Upper lobe of right lung (tissue), 1 donor: ENCODE data around the gene SND1. TPM values are rescaled to one million over a fixed set of nuclear protein-coding genes. Genes with fewer than 3 reads are reported as not detected.
"Not testable (repeated sequence)": the region's sequence is repeated elsewhere in the genome, so short reads cannot be mapped to it uniquely, and the experiment has no call there.

Experiments
- ATAC-seq: fragments of 200-7000 bp; cut with Tn5 transposase; one replicate; pipeline ENCODE4 v1.9.1; 2020; ENCODE audit warnings: mild to moderate bottlenecking, moderate library complexity
- DNase-seq: peaks from one replicate; pipeline ENCODE4 v3.0.0-alpha.2; 2020
- H3K27ac ChIP-seq: fragments of 200-600 bp; one replicate; pipeline ENCODE4 v1.8.0; 2022
- H3K27me3 ChIP-seq: fragments of 200-600 bp; one replicate; pipeline ENCODE4 v1.8.0; 2022; ENCODE audit warnings: mild to moderate bottlenecking
- H3K36me3 ChIP-seq: fragments of 200-600 bp; one replicate; pipeline ENCODE4 v1.8.0; 2022
- H3K4me1 ChIP-seq: fragments of 200-600 bp; one replicate; pipeline ENCODE4 v1.8.0; 2022
- H3K4me3 ChIP-seq: fragments of 200-600 bp; one replicate; pipeline ENCODE4 v1.8.0; 2022; ENCODE audit warnings: mild to moderate bottlenecking
- H3K9me3 ChIP-seq: fragments of 200-600 bp; one replicate; pipeline ENCODE4 v1.8.0; 2022
- intact Hi-C: fragments of 100-400 bp; cut with DNase I; formaldehyde crosslinking; loops from one replicate; pipeline ENCODE4 v1.11.0; 2022
- total RNA-seq: library from RNA; stranded (reverse); fragmentation: NEBNext Ultra II Directional; extraction: Animal tissue kit (Norgen Biotek cat#: 25700); gene quantifications from one replicate; pipeline ENCODE4 v1.2.1, GENCODE V29; 2021
- TF ChIP-seq, protein P1 (sequence below): fragments of 200-600 bp; IDR thresholded peaks from one replicate; pipeline ENCODE4 v1.8.0; 2022; ENCODE audit warnings: antibody characterized with exemption
- donor health status: DM: no; HTN: yes; CAD: no; lungs with severe emphysema.

Gene SND1
- total RNA-seq, 1 donor from 2014 or later, result 150 TPM

DNA sequence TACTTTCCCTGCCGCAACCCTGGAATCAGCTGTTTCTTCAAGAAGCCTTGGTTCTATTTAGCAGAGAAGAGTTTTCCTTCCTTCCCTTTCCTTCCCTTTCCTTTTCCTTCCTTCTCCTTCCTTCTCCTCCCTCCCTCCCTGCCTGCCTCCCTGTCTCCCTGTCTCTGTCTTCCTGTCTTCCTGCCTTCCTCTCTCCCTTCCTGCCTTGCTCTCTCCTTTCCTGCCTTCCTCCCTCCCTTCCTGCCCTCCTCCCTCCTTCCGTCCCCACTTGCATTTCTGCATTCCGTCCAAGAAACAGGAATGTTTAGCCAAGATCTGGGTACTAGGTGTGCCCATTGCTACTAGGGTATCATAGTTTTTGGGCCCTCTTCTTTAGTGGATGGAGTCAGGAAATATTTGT, 21.9 kb downstream of the SND1 start:
- ATAC-seq, result peak; percentile 70
- Histone ChIP-seq H3K9me3 (no peaks in the 10 kb centered on the region), H3K36me3 (no peaks in the 10 kb centered on the region), H3K4me1 (peaks cover 9% of the 10 kb centered on the region), H3K4me3 (no peak overlapping the region), H3K27ac (no peak overlapping the region), H3K27me3 (no peaks in the 10 kb centered on the region)
- DNase-seq, result no peak
- TF ChIP-seq, protein P1, sequence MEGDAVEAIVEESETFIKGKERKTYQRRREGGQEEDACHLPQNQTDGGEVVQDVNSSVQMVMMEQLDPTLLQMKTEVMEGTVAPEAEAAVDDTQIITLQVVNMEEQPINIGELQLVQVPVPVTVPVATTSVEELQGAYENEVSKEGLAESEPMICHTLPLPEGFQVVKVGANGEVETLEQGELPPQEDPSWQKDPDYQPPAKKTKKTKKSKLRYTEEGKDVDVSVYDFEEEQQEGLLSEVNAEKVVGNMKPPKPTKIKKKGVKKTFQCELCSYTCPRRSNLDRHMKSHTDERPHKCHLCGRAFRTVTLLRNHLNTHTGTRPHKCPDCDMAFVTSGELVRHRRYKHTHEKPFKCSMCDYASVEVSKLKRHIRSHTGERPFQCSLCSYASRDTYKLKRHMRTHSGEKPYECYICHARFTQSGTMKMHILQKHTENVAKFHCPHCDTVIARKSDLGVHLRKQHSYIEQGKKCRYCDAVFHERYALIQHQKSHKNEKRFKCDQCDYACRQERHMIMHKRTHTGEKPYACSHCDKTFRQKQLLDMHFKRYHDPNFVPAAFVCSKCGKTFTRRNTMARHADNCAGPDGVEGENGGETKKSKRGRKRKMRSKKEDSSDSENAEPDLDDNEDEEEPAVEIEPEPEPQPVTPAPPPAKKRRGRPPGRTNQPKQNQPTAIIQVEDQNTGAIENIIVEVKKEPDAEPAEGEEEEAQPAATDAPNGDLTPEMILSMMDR, result no peak
- intact Hi-C loops, result no loop called here

DNA sequence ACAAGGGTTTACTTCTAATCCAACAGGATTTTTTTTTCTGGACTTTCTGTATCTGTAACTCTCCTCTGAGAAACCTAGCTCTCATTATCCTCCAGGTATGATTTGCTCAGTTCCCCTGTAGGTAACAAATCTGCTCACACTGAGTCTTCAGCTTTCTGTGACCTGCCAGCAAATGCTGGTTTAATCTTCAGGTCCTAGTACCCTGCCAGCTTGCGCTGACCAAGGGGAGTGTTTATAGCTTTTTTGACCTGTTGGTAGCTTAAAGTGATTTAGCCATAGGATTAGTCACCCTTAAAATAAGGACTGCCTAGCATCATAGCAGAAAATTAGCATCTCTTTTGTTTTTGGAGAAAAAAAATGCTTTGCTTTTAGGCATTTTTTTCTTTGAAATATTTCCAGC, 22.4 kb downstream of the SND1 start:
- ATAC-seq, result no peak
- Histone ChIP-seq H3K4me1 (peaks cover 9% of the 10 kb centered on the region), H3K9me3 (no peaks in the 10 kb centered on the region), H3K27me3 (no peaks in the 10 kb centered on the region), H3K27ac (no peak overlapping the region), H3K36me3 (no peaks in the 10 kb centered on the region), H3K4me3 (no peak overlapping the region)
- intact Hi-C loops, result no loop called here
- no peak for DNase-seq
- TF ChIP-seq, protein P1, result no peak

DNA sequence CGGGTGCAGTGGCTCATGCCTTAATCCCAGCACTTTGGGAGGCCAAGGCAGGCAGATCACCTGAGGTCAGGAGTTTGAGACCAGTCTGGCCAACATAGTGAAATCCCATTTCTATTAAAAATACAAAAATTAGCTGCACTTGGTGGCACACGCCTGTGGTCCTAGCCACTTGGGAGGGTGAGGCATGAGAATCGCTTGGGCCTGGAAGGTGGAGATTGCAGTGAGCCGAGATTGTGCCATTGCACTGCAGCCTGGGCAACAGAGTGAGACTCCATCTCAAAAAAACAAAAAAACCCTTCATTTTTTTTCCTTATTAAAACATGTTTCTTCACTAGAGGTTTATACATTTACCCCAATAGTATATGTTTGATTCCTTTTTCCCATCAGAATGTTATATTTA, 22.9 kb downstream of the SND1 start:
- intact Hi-C loops, H3K4me1 ChIP-seq, H3K4me3 ChIP-seq, H3K36me3 ChIP-seq, H3K27me3 ChIP-seq, ATAC-seq, H3K27ac ChIP-seq, DNase-seq, H3K9me3 ChIP-seq: not testable (repeated sequence)

DNA sequence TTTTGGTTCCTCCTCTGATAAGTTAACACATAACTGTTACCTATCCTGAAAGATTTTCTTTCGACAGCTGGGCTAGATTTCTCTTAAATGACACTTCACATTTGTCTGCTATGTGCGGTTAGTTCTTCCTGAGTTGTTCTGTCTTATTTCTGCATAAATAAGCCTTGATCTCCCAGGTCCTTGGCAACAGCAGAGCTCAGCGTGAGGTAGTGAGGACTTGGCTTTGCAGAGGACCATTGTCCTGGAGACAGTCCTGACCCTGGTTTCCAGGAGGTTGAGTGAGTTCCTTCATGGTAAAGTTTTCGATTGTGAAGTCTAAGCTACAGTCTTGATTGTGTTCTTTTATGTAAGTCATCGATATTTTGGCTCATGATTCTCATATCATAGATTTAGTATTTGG, 23.7 kb downstream of the SND1 start:
- H3K9me3 ChIP-seq, result no peaks in the 10 kb centered on the region
- ATAC-seq, result no peak
- DNase-seq, result no peak
- H3K27ac ChIP-seq, result no peak overlapping the region
- H3K27me3 ChIP-seq, result no peaks in the 10 kb centered on the region
- no peak overlapping the region for H3K4me3 ChIP-seq
- TF ChIP-seq, protein P1, result no peak
- intact Hi-C loops, result no loop called here
- no peaks in the 10 kb centered on the region for H3K36me3 ChIP-seq
- H3K4me1 ChIP-seq, result peaks cover 9% of the 10 kb centered on the region

DNA sequence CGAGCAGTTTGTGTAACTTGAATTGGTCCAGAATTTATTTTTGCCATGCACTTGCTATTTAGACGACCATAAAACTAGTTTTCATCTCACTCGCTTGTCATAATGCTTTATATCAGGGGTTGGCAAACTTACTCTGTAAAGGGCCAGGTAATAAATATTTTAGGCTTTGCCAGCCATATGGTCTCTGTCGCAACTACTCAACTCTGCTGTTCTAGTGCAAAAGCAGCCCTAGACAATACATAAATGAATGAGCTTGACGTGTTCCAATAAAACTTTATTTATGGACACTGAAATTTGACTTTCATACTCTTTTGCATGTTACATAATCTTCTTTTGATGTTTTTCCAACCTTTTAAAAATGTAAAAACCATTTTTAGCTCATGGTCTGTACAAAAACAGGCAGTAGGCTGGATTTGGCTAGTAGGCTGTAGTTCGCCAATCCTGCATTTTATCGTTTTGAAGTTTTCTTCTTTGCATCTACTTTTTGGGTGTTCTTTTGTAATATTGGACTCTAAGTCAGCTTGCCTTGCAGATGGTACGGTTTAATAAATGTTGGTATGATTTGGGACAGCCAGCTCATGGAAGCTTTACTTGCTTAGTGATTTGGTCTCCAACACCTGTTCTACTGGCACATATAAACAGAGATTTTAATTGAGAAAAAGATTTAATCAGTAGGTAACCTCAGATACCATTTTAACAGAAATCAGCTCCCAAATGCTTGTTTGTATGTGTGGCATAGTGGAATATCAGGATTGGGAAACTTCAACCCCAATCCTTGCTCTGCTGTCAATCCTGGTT, 25.6 kb downstream of the SND1 start:
- peaks cover 9% of the 10 kb centered on the region for H3K4me1 ChIP-seq
- no peak for ATAC-seq
- intact Hi-C loops, result no loop called here
- DNase-seq, result no peak
- H3K27ac ChIP-seq, result no peak overlapping the region
- H3K36me3 ChIP-seq, result no peaks in the 10 kb centered on the region
- no peaks in the 10 kb centered on the region for H3K9me3 ChIP-seq
- no peaks in the 10 kb centered on the region for H3K27me3 ChIP-seq
- TF ChIP-seq, protein P1, result no peak
- H3K4me3 ChIP-seq, result no peak overlapping the region

DNA sequence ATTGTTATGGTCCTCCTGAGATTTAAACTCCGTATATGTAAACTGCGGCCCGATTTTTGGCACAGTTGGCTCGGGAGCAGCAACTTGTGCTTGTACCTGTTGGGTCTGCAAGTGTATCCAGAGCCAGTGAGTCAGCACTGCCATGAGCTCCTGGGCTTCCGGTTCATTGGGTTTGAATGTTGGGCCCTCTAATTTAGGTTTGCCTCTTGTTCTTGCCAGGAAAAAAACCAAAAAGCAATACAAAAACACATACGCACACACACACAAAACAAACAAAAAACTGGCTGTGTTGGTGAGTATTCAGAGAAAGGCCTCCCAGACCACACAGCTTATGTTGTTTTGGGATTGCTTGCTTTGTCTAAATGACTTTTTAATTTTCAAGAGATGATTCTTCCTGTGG, 26.3 kb downstream of the SND1 start:
- ATAC-seq, result no peak
- peaks cover 9% of the 10 kb centered on the region for H3K4me1 ChIP-seq
- no peak for DNase-seq
- no peaks in the 10 kb centered on the region for H3K36me3 ChIP-seq
- TF ChIP-seq, protein P1, result no peak
- no peaks in the 10 kb centered on the region for H3K9me3 ChIP-seq
- no peak overlapping the region for H3K4me3 ChIP-seq
- H3K27me3 ChIP-seq, result no peaks in the 10 kb centered on the region
- H3K27ac ChIP-seq, result no peak overlapping the region
- intact Hi-C loops, result no loop called here
